ENCODE measurements around the gene FAM184B.

FAM184B gene

DNA sequence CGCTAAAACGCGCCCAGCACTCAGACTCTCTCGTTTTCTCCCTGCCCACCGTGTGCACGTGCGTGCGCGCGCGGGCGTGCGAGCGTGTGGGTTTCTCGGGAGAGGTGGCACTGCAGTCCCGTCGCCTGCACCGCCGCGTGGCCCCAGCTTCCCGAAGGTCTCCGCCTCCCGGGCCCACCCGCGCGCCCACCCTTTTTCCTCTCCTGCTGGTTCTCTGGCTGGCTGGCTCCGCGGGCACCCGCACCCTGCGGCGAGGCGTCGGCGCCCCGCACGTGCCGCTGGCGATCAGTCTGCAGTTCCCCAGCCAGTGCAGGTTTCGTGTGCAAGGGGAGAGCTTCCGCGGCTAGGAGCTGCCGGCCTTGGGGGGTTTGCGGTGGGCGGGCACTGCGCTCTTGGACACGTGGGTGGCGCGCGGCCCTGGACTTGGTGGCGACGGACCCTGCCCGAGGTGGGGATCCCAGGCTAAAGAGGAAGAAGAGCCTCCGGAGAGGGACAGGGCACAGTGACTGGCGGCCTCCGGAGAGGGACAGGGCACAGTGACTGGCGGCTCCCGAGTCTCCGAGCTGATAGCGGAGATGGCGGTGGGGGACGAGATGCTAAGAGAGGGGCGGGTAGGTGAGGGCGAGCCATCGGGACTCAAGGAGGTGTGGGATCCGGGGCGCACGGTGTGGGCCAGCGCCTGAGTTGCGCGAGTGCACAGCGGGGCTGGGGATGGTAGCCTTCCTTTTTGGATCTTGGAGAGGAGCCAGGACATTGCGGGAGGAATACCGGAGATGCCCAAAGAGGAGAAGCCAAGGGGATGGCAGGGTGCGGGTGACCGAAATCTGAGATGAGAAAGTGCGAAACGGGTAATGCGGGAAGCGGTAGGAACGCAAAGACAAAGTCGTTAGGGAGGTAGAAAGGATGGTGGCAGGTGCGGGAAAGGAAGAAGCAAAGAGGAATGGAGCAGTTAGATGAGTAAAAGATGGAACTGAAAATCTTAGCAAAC, at the start of gene FAM184B:
Gene FAM184B (minus strand): TSS at position 322 of the 988 bp plus-strand sequence. CDS start 322 bp downstream, outside the sequence.
- no peak within 1 kb of the TSS for H3K27ac ChIP-seq
- TF ChIP-seq, protein P1, sequence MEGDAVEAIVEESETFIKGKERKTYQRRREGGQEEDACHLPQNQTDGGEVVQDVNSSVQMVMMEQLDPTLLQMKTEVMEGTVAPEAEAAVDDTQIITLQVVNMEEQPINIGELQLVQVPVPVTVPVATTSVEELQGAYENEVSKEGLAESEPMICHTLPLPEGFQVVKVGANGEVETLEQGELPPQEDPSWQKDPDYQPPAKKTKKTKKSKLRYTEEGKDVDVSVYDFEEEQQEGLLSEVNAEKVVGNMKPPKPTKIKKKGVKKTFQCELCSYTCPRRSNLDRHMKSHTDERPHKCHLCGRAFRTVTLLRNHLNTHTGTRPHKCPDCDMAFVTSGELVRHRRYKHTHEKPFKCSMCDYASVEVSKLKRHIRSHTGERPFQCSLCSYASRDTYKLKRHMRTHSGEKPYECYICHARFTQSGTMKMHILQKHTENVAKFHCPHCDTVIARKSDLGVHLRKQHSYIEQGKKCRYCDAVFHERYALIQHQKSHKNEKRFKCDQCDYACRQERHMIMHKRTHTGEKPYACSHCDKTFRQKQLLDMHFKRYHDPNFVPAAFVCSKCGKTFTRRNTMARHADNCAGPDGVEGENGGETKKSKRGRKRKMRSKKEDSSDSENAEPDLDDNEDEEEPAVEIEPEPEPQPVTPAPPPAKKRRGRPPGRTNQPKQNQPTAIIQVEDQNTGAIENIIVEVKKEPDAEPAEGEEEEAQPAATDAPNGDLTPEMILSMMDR (IDR thresholded peaks at IDR 0.05) = no peak
- peaks cover 75% of the 10 kb centered on the region for H3K27me3 ChIP-seq
- peaks cover 5 to 11% of the 10 kb centered on the region in 2 experiments for H3K4me1 ChIP-seq (ENCODE audit: control insufficient read depth in 1 of 2, insufficient read depth in 1 of 2, low read depth in 1 of 2, low read length in 1 of 2)
- H3K9me3 ChIP-seq = no peaks in the 10 kb centered on the region
- no peak within 1 kb of the TSS for H3K4me3 ChIP-seq (ENCODE audit: low read depth in 1 of 2, low read length in 1 of 2)
- no peaks in the 10 kb centered on the region for H3K36me3 ChIP-seq

DNA sequence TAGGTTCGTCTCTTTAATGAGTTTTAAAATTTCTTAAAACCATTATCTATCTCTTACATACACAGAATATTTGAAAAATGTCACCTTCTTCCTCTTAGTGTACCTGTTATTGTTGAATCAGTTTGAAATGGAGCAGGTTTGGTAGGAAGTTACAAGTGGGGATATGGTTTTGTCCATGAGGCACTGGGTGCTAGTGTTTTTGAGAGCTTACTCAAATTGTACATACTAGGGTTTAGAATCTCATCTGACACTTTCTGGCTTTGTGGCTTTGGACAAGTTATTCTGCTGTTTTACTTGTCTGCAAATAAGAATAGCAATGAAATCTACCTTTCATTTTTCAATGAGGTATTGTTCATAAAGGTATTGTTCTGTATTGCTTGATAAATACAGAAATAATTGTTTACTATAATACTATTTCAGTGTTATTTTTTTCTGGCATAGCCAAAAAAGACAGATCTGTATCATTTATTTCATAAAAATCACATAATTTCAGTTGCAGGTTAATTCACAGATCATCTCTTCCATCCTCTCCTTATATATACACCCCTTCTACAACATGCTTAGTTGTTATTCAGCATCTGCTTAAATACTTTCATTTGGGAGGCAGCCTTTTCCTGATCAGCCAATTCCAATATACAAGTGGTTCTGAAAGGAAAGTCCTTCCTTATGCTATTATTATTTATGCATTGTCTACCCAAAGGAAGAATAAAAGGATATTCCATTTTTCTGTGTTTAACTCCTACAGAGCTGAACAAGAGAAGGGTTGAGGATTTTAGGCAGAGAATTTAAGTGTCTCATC, 42.6 kb upstream of the FAM184B start:
- Histone ChIP-seq H3K27ac (no peak overlapping the region), H3K27me3 (no peaks in the 10 kb centered on the region), H3K4me3 (ENCODE audit: low read depth in 1 of 2, low read length in 1 of 2) (no peak overlapping the region), H3K9me3 (no peaks in the 10 kb centered on the region), H3K4me1 (ENCODE audit: control insufficient read depth in 1 of 2, insufficient read depth in 1 of 2, low read depth in 1 of 2, low read length in 1 of 2) (no peaks in the 10 kb centered on the region), H3K36me3 (peaks cover 29% of the 10 kb centered on the region)
- TF ChIP-seq, protein P1 (IDR thresholded peaks at IDR 0.05) = no peak

DNA sequence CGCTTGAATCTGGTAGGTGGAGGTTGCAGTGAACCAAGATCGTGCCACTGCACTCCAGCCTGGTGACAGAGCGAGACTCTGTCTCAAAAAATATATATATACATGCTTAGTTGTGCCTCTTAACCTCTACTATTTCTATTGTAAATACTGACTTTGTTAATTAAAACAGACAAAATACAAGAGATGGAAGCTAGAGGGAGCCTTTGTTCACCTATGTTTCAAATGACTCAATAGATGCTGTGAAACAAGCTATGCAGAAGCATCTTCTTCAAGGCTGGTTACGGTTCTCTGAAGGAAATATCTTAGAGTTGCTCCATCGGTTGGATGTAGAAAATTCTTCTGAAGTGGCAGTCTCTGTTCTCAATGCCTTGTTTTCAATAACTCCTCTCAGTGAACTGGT, 35.6 kb upstream of the FAM184B start:
- no peaks in the 10 kb centered on the region for H3K9me3 ChIP-seq
- peaks cover 10% of the 10 kb centered on the region for H3K36me3 ChIP-seq
- no peak overlapping the region for H3K27ac ChIP-seq
- peaks cover 0 to 11% of the 10 kb centered on the region in 2 experiments for H3K4me1 ChIP-seq (ENCODE audit: control insufficient read depth in 1 of 2, insufficient read depth in 1 of 2, low read depth in 1 of 2, low read length in 1 of 2)
- H3K4me3 ChIP-seq (ENCODE audit: low read depth in 1 of 2, low read length in 1 of 2) = no peak overlapping the region
- TF ChIP-seq, protein P1 (IDR thresholded peaks at IDR 0.05) = no peak
- H3K27me3 ChIP-seq = no peaks in the 10 kb centered on the region

DNA sequence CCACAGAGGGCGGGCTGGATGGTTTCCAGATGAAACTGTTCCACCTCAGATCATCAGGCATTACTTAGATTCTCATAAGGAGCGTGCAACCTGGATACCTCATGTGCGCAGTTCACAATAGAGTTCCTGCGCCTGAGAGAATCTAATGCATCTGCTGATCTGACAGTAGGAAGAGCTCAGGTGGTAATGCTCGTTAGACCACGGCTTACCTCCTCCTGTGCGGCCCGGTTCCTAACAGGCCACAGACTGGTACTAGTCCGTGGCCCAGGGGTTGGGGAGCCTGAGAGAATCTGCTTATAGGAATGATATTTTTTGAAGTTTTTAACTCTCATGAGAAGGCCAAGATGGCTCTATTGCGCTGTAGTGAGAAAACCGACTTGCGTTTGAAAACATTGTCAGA, 34.7 kb upstream of the FAM184B start:
- Histone ChIP-seq H3K9me3 (no peaks in the 10 kb centered on the region), H3K36me3 (peaks cover 10% of the 10 kb centered on the region), H3K4me1 (ENCODE audit: control insufficient read depth in 1 of 2, insufficient read depth in 1 of 2, low read depth in 1 of 2, low read length in 1 of 2) (peaks cover 7 to 20% of the 10 kb centered on the region in 2 experiments), H3K4me3 (ENCODE audit: low read depth in 1 of 2, low read length in 1 of 2) (no peak overlapping the region), H3K27me3 (no peaks in the 10 kb centered on the region), H3K27ac (no peak overlapping the region)
- TF ChIP-seq, protein P1 (IDR thresholded peaks at IDR 0.05) = no peak

DNA sequence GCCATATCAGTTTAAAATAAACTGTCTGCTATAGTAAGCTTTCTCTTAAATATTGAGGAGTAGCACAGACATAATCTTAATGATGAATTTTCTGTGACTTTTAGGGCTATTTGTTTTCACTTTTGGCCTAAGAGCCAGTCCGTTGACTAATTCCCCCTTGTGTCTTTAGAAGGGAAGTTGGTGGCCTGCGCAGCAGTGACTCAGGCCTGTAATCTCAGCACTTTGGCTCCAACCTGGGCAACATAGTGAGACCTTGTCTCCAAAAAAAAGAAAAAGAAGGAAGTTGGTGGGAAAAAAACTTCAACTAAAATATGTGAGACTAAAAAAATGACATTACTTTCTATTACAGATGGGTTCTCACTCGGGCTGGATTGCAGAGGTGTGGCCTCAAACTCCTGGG, 32.7 kb upstream of the FAM184B start:
- Histone ChIP-seq H3K27me3 (no peaks in the 10 kb centered on the region), H3K36me3 (peaks cover 10% of the 10 kb centered on the region), H3K4me1 (ENCODE audit: control insufficient read depth in 1 of 2, insufficient read depth in 1 of 2, low read depth in 1 of 2, low read length in 1 of 2) (peaks cover 23 to 36% of the 10 kb centered on the region in 2 experiments), H3K4me3 (ENCODE audit: low read depth in 1 of 2, low read length in 1 of 2) (no peak overlapping the region), H3K9me3 (no peaks in the 10 kb centered on the region), H3K27ac (peak overlapping the region; percentile 8)
- TF ChIP-seq, protein P1 (IDR thresholded peaks at IDR 0.05) = no peak
